Neural crest cell (in vitro differentiated cells): ENCODE measurements around the gene CYB561A3. TPM values are rescaled to one million over a fixed set of nuclear protein-coding genes. Genes with fewer than 3 reads are reported as not detected.

Source experiments
- DNase-seq: peaks from one replicate; pipeline ENCODE4 v3.0.0; 2021; ENCODE audit warnings: low read depth, mixed read lengths, low spot score
- H3K27ac Mint-ChIP-seq: one replicate; pipeline ENCODE4 v1.8.0; 2021; ENCODE audit warnings: mild to moderate bottlenecking, mixed read lengths; ENCODE audit not compliant: unreplicated experiment
- H3K27me3 Mint-ChIP-seq: 2 replicates; pipeline ENCODE4 v1.8.0; 2021; ENCODE audit warnings: low read depth, mild to moderate bottlenecking, mixed read lengths
- H3K36me3 Mint-ChIP-seq: 2 replicates; pipeline ENCODE4 v1.8.0; 2021; ENCODE audit warnings: low read depth, mild to moderate bottlenecking, mixed read lengths
- H3K4me1 Mint-ChIP-seq: 2 replicates; pipeline ENCODE4 v1.8.0; 2021; ENCODE audit warnings: mixed read lengths
- H3K4me3 Mint-ChIP-seq: one replicate; pipeline ENCODE4 v1.8.0; 2021; ENCODE audit warnings: mild to moderate bottlenecking, mixed read lengths
- H3K9me3 Mint-ChIP-seq: 2 replicates; pipeline ENCODE4 v1.8.0; 2021; ENCODE audit warnings: mixed read lengths
- total RNA-seq: library from RNA; stranded (reverse); gene quantifications from 2 replicates; pipeline ENCODE4 v1.2.1, GENCODE V29; 2021
- TF ChIP-seq, protein P1 (sequence below): fragments of 200-600 bp; sonication (generic); conservative IDR thresholded peaks from 2 replicates; pipeline ENCODE4 v1.5.0; 2021; ENCODE audit warnings: antibody characterized with exemption, mild to moderate bottlenecking

CYB561A3 gene
- total RNA-seq, 1 donor from 2014 or later, result 28.9 TPM

DNA sequence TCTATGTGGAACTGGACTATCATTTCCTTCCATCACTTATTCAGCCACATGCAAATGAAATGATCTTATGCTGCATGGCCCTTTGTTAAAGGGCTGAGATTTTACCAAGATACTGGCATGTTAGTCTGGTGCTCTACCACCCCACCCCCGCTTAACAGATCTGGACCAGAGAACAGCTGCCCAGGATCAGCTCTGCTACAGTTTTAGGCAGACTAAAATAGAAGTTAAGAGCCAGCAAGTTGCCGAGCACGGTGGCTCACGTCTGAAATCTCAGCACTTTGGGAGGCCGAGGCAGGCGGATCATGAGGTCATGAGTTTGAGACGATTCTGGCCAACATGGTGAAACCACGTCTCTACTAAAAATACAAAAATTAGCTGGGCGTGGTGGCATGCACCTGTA lies 33.3 kb downstream of the CYB561A3 start:
- no peaks in the 10 kb centered on the region for H3K9me3 Mint-ChIP-seq
- H3K27ac Mint-ChIP-seq, result no peak overlapping the region
- peak overlapping the region; percentile 52 for H3K4me3 Mint-ChIP-seq
- peaks cover 21% of the 10 kb centered on the region for H3K4me1 Mint-ChIP-seq
- TF ChIP-seq, protein P1, sequence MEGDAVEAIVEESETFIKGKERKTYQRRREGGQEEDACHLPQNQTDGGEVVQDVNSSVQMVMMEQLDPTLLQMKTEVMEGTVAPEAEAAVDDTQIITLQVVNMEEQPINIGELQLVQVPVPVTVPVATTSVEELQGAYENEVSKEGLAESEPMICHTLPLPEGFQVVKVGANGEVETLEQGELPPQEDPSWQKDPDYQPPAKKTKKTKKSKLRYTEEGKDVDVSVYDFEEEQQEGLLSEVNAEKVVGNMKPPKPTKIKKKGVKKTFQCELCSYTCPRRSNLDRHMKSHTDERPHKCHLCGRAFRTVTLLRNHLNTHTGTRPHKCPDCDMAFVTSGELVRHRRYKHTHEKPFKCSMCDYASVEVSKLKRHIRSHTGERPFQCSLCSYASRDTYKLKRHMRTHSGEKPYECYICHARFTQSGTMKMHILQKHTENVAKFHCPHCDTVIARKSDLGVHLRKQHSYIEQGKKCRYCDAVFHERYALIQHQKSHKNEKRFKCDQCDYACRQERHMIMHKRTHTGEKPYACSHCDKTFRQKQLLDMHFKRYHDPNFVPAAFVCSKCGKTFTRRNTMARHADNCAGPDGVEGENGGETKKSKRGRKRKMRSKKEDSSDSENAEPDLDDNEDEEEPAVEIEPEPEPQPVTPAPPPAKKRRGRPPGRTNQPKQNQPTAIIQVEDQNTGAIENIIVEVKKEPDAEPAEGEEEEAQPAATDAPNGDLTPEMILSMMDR, result no peak
- H3K36me3 Mint-ChIP-seq, result peaks cover 12% of the 10 kb centered on the region
- no peak for DNase-seq
- H3K27me3 Mint-ChIP-seq, result no peaks in the 10 kb centered on the region

DNA sequence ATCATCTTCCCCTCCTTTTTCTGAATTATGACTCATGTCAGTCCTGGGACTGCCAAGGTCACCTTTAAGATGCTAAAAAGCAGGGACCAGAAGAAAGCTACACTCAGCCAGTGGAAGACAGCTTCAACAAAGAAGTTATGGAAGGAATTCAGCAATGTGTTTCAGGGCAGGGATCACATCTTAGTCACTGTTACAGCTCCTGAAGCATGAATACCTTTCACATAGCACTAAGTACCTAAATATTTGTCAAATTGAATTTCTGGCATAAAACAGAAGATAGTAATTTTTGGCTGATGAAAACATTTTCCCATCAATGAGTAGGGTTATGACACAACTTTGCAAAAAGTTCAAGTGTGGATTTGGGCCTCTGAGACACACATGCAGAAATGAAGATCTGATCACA lies 34.0 kb downstream of the CYB561A3 start:
- DNase-seq, result no peak
- no peak overlapping the region for H3K4me3 Mint-ChIP-seq
- H3K9me3 Mint-ChIP-seq, result no peaks in the 10 kb centered on the region
- no peaks in the 10 kb centered on the region for H3K27me3 Mint-ChIP-seq
- TF ChIP-seq, protein P1, result no peak
- peaks cover 12% of the 10 kb centered on the region for H3K36me3 Mint-ChIP-seq
- no peak overlapping the region for H3K27ac Mint-ChIP-seq
- peaks cover 20% of the 10 kb centered on the region for H3K4me1 Mint-ChIP-seq

GRCh38 chr11:61325649-61326414 lies 35.9 kb downstream of the CYB561A3 start:
- no peak overlapping the region for H3K27ac Mint-ChIP-seq
- no peaks in the 10 kb centered on the region for H3K9me3 Mint-ChIP-seq
- peaks cover 2% of the 10 kb centered on the region for H3K4me1 Mint-ChIP-seq
- peaks cover 17% of the 10 kb centered on the region for H3K36me3 Mint-ChIP-seq
- TF ChIP-seq, protein P1, result no peak
- no peak for DNase-seq
- no peak overlapping the region for H3K4me3 Mint-ChIP-seq
- H3K27me3 Mint-ChIP-seq, result no peaks in the 10 kb centered on the region

DNA sequence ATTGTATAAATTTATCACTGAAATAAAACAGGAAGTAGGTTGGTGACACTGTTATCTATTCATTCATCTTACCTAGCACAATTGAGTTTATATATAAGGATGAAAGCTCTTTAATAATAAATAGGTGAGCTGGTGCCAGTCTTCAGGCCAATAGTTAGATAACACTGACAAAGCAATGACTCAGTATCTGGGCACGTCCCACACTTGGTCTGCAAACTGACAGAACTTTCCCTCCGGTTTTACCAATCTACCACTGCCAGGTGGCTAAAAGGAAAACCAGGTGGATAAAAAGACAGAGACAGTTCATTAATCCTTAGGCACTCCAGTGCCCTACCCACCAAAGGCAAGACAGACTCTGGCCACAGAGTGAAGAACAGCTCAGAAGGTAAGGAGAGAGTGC lies 46.4 kb downstream of the CYB561A3 start:
- DNase-seq, result no peak
- Mint-ChIP-seq H3K4me1 (no peaks in the 10 kb centered on the region), H3K4me3 (no peak overlapping the region), H3K27ac (no peak overlapping the region), H3K9me3 (no peaks in the 10 kb centered on the region), H3K27me3 (no peaks in the 10 kb centered on the region), H3K36me3 (peaks cover 13% of the 10 kb centered on the region)
- TF ChIP-seq, protein P1, result no peak

- no peak overlapping the region for H3K4me3 Mint-ChIP-seq
- no peaks in the 10 kb centered on the region for H3K4me1 Mint-ChIP-seq
- H3K9me3 Mint-ChIP-seq, result no peaks in the 10 kb centered on the region
- DNase-seq, result no peak
- no peak overlapping the region for H3K27ac Mint-ChIP-seq
- TF ChIP-seq, protein P1, result no peak
- H3K36me3 Mint-ChIP-seq, result peaks cover 6% of the 10 kb centered on the region
- no peaks in the 10 kb centered on the region for H3K27me3 Mint-ChIP-seq
Observed at GRCh38 chr11:61310749-61311148, 50.9 kb downstream of the CYB561A3 start.
